Adipocyte (in vitro differentiated cells): ENCODE measurements around the gene ZNF101.
A peak's percentile ranks its signal among the peaks of the same experiment; 100 is the strongest.
"Not testable (repeated sequence)": the region's sequence is repeated elsewhere in the genome, so short reads cannot be mapped to it uniquely, and the experiment has no call there.

ENCODE experiments used
- DNase-seq: peaks from one replicate; pipeline ENCODE4 v3.0.0-alpha.2; 2015; ENCODE audit warnings: low read depth
- H3K27me3 ChIP-seq: replicated peaks from 2 replicates; pipeline ENCODE4 v1.7.0; 2013; ENCODE audit warnings: mild to moderate bottlenecking, low read length, moderate library complexity; ENCODE audit not compliant: control insufficient read depth, insufficient read depth
- H3K36me3 ChIP-seq: 2 replicates; pipeline ENCODE4 v1.7.0; 2013; ENCODE audit warnings: low read length, mild to moderate bottlenecking, moderate library complexity; ENCODE audit not compliant: control insufficient read depth, insufficient read depth, severe bottlenecking
- H3K4me1 ChIP-seq: 2 replicates; pipeline ENCODE4 v1.7.0; 2013; ENCODE audit warnings: mild to moderate bottlenecking, low read length, moderate library complexity; ENCODE audit not compliant: control insufficient read depth, insufficient read depth
- H3K4me3 ChIP-seq: 2 replicates; pipeline ENCODE4 v1.7.0; 2013; ENCODE audit warnings: mild to moderate bottlenecking, low read length, moderate library complexity
- H3K9ac ChIP-seq: 2 replicates; pipeline ENCODE4 v1.7.0; 2013; ENCODE audit warnings: mild to moderate bottlenecking, low read length, moderate library complexity
- H3K9me3 ChIP-seq: 2 replicates; pipeline ENCODE4 v1.7.0; 2013; ENCODE audit warnings: mild to moderate bottlenecking, low read length, moderate library complexity; ENCODE audit not compliant: control insufficient read depth

Gene ZNF101

DNA sequence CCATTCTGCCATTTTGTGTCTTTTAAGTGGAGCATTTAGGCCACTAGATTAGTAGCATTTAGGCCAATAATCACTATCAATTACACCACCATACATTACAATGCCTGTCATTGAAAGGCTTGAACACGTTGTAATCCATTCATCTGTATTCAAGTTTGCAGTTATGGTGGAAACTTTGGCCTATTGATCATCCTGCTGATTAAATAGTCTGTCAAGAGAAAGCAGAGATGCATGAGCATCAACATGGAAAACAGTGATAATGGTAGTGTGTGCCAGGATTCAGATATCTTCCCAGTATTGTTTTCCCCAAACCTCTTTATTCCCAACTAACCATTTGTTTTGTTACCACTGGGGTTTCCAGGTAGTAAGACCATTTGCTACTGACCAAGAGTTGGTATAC, 31.9 kb downstream of the ZNF101 start:
- H3K27me3 ChIP-seq, H3K9ac ChIP-seq, H3K4me1 ChIP-seq, DNase-seq, H3K4me3 ChIP-seq: not testable (repeated sequence)
- Histone ChIP-seq H3K36me3 (peaks cover 12% of the 10 kb centered on the region), H3K9me3 (peaks cover 68% of the 10 kb centered on the region)

DNA sequence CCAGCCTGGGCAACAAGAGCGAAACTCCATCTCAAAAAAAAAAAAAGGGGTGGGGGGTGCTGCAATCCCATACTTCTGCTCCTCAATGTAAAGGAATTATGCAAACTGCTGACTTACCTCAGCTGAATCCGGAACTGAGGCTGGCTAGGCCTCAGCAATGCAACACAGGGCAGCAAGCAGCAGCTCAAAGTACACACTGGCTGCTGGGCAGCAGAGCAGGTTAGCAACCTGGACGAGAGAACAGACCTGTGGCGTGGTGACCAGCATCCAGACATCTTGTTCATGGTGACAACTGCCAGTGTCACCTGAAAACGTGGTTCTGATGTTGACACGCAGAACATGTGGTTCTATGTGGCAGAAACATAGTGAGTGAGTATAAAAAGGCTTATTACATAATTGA, 36.2 kb downstream of the ZNF101 start:
- DNase-seq: no peak
- H3K9me3 ChIP-seq: peaks cover 96% of the 10 kb centered on the region
- H3K4me3 ChIP-seq: peak overlapping the region; percentile 17
- H3K4me1 ChIP-seq: no peaks in the 10 kb centered on the region
- H3K27me3 ChIP-seq: no peaks in the 10 kb centered on the region
- H3K36me3 ChIP-seq: peaks cover 31% of the 10 kb centered on the region
- H3K9ac ChIP-seq: no peak overlapping the region

DNA sequence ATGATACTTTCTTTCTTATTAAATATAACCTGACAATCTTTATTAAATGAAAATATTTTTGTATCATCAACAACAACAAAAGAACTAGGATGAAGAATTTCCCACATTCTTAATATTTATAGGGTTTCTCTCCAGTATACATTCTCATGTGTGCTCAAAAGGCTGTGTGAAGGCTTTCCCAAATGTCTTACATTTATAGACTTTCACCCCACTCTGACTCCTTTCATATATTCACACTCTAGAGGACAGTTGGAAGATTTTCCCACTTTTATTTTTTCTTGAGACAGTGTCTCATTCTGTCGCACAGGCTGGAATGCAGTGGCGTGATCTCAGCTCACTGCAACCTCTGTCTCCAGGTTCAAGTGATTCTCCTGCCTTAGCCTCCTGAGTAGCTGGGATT, 41.9 kb downstream of the ZNF101 start:
- Histone ChIP-seq H3K9ac (no peak overlapping the region), H3K9me3 (peaks cover 100% of the 10 kb centered on the region), H3K4me1 (no peaks in the 10 kb centered on the region), H3K27me3 (no peaks in the 10 kb centered on the region), H3K4me3 (peak overlapping the region; percentile 74), H3K36me3 (peaks cover 71% of the 10 kb centered on the region)
- DNase-seq: no peak

DNA sequence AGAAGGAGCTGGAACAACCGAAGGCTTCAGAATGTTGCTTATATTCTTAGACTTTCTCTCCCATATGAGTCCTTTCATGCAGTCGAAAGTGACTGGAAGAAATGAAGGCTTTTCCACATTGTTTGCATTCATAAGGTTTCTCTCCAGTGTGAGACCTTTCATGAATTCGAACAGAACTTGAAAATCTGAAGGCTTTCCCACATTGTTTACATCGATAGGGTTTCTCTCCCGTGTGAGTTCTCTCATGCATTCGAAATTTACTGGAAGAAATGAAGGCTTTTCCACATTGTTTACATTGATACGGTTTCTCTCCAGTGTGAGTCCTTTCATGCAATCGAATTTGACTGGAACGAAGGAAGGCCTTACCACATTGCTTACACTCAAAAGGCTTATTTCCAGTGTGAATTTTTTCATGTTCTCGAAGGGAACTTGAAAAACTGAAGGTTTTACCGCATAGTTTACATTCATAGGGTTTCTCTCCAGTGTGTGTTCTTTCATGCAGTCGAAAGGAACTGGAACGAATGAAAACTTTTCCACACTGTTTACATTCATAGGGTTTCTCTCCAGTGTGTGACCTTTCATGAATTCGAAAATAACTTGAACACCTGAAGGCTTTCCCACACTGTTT, 42.8 kb downstream of the ZNF101 start:
- peaks cover 78% of the 10 kb centered on the region for H3K36me3 ChIP-seq
- no peaks in the 10 kb centered on the region for H3K27me3 ChIP-seq
- no peaks in the 10 kb centered on the region for H3K4me1 ChIP-seq
- no peak overlapping the region for H3K9ac ChIP-seq
- peak overlapping the region; percentile 74 for H3K4me3 ChIP-seq
- peaks cover 100% of the 10 kb centered on the region for H3K9me3 ChIP-seq
- no peak for DNase-seq

DNA sequence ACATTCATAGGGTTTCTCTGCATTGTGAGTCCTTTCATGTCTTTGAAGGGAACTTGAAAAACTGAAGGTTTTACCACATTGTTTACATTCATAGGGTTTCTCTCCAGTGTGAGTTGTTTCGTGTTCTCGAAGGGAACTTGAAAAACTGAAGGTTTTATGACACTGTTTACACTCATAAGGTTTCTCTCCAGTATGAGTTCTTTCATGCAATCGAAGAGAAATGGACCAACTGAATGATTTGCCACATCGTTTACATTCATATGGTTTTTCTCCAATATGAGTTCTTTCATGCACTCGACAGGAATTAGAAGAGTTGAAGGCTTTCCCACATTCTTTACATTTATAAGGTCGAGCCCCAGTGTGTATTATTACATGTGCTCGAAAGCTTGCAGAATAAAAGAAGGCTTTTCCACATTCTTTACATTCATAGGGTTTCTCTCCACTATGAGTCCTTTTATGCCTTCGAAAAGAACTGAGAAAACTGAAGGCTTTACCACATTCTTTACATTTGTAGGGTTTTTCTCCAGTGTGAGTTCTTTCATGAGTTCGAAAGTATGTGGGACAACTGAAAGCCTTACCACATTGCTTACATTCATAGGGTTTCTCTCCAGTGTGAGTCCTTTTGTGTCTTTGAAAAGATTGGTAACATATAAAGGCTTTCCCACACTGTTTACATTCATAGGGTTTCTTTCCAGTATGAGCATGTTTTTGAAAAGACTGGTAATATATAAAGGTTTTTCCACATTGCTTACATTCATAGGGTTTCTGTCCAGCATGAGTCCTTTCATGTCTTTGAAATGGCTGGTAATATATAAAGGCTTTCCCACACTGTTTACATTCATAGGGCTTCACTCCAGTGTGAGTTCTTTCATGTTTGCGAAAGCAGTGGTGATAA, 43.5 kb downstream of the ZNF101 start:
- H3K36me3 ChIP-seq: peaks cover 83% of the 10 kb centered on the region
- DNase-seq: no peak
- H3K27me3 ChIP-seq: no peaks in the 10 kb centered on the region
- peak overlapping the region; percentile 74 for H3K4me3 ChIP-seq
- no peaks in the 10 kb centered on the region for H3K4me1 ChIP-seq
- peaks cover 100% of the 10 kb centered on the region for H3K9me3 ChIP-seq
- no peak overlapping the region for H3K9ac ChIP-seq

DNA sequence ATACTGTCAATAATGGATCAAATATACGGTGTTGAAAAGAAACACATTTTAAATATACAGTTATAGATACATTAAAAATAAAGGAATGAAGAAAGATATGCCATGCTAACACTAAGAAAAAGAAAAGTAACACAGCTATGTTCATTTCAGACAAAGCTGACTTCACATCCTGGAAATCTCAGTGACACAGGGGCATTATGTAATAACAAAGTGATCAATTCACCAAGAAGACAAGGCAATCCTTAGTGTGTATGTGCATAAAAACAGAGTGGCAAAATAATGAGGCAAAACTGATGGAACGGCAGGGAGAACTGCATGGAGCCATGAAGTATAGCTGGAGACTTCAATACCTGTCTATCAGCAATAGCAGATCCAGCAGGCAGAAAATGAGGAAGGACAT, 51.2 kb downstream of the ZNF101 start:
- Histone ChIP-seq H3K9ac (no peak overlapping the region), H3K9me3 (peaks cover 81% of the 10 kb centered on the region), H3K4me1 (no peaks in the 10 kb centered on the region), H3K4me3 (no peak overlapping the region), H3K27me3 (no peaks in the 10 kb centered on the region), H3K36me3 (peaks cover 28% of the 10 kb centered on the region)
- no peak for DNase-seq

DNA sequence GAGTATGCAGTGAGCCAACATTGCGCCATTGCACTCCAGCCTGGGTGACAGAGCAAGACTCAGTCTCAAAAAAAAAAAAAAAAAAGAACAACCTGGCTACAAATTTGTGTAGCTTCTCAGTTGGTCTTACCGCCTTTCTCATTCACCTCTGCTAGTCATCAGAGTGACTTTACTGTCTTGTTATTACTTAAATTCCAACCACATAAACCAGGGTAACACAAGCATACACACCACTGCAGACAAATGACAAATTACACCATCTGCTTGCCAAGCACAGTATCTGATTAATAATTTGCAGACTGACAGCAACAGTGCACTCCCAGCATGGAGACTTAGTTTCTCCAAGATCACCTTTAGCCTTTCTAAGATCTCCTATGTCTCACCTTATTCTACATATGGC, 53.3 kb downstream of the ZNF101 start:
- peaks cover 71% of the 10 kb centered on the region for H3K9me3 ChIP-seq

DNA sequence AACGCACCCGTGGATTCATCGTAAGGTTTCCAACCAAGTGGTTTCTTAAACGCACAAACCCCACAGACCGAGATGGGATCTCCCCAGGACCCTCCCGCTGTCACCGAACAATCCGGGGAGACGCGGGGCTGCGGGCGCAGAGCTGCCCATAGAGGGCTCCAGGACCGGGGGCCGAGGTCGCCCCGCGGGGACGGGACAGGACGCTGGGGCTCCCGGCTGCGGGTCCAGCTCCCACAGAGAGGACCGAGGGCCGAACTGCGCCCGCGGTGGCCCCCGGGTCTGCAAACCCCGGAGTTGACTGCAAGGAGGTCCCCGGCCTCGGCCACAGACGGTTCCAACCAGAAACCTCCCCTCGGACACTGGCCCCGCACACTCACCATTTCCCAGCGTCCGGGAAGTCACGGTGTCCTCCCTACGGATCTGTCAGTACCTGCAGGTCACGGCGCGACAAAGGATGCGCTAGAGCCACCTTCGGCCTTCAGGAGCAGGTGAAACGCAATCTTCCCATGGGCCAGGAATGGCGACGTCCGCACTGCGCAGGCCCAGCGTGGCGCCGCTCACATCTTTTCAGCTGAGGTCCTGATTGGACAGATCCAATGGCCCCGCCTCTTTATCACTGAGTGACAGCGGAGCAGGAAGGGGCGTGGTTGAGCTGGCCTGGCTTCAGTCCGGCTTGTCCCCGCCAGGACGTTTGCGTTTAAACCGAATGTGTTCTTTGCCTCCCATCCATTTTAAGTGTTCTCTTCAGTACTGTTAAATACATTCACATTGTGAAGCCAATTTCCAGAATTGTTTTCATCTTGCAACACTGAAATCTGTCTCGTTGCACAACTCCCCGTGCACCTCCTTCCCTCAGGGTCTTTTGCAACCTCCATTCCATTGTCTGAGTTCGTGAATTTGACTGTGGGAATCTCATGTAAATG, 64.2 kb downstream of the ZNF101 start, which contains the start of gene ZNF14:
ZNF14 (minus strand) TSS at position 534 of the 923 bp plus-strand sequence; CDS start at position 380, 154 bp downstream.
- H3K9me3 ChIP-seq: peaks cover 23% of the 10 kb centered on the region
- H3K36me3 ChIP-seq: peaks cover under 1% of the 10 kb centered on the region
- H3K4me1 ChIP-seq: peaks cover 4% of the 10 kb centered on the region
- peak within 1 kb of the TSS; percentile 93 for H3K4me3 ChIP-seq
- H3K9ac ChIP-seq: peak within 1 kb of the TSS; percentile 89
- DNase-seq: peak; percentile 97
- no peaks in the 10 kb centered on the region for H3K27me3 ChIP-seq

More for the DNA sequence above, 53.3 kb downstream of the ZNF101 start:
- H3K27me3 ChIP-seq: no peaks in the 10 kb centered on the region
- peaks cover 15% of the 10 kb centered on the region for H3K36me3 ChIP-seq
- no peaks in the 10 kb centered on the region for H3K4me1 ChIP-seq
- no peak overlapping the region for H3K9ac ChIP-seq
- DNase-seq: no peak
- peak overlapping the region; percentile 44 for H3K4me3 ChIP-seq
